HG03565 (cell line): ENCODE data around the gene KCTD13.
"Not testable (repeated sequence)": the region's sequence is repeated elsewhere in the genome, so short reads cannot be mapped to it uniquely, and the experiment has no call there.

Experiments
- ATAC-seq: cut with Tn5 transposase; IDR thresholded peaks from one replicate; pipeline ENCODE4 v1.9.1; 2021; ENCODE audit warnings: mild to moderate bottlenecking, moderate library complexity; ENCODE audit not compliant: unreplicated experiment

KCTD13 gene

DNA sequence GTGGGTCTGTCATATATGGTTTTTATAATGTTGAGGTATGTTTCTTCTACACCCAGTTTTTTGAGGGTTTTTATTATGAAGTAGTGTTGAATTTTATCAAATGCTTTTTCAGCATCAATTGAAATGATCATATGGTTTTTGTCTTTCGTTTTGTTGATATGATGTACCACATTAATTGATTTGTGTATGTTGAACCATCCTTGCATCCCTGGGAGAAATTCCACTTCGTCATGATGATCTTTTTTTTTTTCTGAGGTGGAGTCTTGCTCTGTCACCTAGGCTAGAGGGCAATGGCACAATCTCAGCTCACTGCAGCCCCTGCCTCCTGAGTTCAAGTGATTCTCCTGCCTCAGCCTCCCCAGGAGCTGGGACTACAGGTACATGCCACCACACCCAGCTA, 21.9 kb upstream of the KCTD13 start:
- ATAC-seq: no peak

DNA sequence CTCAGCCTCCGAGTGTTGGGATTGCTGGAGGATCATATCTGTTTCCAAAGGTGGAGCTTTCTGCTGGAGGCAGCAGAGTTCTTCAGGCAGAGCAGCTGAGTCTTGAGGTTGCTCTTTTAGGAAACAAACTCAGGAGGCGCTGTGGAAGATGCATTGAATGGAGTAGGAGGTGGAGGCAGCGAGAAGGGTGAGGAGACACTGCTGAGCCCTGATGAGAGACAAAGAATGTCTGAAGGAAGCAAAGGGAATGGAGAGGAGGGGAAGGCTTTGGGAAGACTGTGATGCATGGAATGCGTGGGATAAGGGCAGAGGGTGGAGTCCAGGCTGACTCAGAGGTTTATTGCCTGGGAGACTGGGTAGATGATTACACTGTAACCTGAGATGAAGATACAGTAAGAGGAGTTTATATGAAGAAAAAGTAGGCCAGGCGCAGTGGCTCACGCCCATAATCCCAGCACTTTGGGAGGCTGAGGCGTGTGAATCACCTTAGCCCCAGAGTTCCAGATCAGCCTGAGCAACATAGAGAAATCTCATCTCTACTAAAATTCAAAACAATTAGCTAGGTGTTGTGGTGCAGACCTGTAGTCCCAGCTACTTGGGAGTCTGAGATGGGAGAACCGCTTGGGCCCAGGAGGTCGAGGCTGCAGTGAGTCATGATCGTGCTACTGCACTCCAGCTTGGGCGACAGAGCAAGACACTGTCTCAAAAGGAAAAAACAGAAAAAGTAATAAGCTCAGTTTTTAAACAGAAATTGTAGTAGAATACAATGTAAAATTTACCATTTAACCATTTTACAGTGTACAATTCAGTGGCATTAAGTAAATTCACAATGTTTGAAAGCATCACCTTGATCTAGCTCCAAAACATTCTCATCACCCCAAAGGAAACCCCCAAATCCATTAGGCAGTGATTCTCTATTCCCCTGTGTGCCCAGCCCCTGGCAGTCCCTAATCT, 18.1 kb upstream of the KCTD13 start:
- ATAC-seq: no peak

DNA sequence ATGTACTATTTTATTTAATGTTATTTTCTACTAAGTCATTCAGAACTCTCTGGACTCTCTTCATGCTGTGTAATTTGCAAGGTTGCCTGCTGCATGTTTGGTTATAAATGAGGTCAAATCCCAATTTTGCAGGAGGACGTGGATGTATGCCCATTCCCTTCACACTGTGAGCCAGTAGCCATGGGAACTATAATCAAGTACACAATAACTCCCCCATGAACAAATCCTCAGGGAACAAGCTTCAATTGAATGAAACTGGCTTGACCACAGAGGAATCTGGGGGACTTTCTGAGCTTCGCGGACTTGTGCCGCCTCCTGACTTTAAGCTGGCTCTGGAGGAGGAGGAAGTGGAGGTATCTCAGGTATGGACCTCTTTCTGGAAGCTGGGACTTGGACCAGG, 14.6 kb upstream of the KCTD13 start:
- ATAC-seq: no peak

DNA sequence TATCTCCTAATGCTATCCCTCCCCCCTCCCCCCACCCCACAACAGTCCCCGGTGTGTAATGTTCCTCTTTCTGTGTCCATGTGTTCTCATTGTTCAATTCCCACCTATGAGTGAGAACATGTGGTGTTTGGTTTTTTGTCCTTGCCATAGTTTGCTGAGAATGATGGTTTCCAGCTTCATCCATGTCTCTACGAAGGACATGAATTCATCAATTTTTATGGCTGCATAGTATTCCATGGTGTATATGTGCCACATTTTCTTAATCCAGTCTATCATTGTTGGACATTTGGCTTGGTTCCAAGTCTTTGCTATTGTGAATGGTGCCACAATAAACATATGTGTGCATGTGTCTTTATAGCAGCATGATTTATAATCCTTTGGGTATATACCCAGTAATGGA, 5.7 kb upstream of the KCTD13 start:
- ATAC-seq: not testable (repeated sequence)

DNA sequence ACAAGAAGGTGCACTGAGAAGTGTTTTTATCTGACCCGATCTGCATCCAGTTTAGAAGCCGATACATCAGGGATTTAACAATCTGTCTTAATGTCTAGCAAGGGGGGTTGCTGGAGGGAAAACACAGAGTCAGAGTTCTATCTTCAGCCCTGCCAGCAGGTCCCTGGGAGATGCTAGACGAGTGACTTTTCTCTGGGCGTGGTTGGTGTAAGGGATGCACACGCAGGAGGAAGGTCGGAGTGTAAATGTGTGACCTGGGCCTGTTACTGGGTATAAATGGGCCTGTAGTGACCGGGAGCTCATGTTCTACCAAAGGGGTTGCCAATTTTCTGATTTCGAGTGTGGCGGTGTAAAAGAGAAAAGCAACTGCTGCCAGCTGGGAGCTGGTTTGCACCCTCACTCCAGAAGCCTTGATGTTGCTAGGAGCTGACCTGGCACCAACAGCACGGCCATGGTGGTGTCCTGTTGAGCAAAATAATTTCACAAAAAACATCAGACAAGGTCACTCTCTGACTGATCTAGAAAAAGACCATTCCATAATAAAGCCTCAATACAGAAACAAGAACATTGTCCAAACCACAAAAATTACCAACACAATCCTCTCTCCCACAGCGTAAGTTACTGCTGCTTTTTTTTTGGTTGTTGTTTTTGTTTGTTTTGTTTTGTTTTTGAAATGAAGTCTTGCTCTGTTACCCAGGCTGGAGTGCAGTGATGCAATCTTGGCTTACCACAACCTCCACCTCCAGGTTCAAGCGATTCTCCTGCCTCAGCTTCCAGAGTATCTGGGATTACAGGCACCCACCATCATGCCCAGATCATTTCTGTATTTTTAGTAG, 1.3 kb upstream of the KCTD13 start:
- ATAC-seq: no peak

DNA sequence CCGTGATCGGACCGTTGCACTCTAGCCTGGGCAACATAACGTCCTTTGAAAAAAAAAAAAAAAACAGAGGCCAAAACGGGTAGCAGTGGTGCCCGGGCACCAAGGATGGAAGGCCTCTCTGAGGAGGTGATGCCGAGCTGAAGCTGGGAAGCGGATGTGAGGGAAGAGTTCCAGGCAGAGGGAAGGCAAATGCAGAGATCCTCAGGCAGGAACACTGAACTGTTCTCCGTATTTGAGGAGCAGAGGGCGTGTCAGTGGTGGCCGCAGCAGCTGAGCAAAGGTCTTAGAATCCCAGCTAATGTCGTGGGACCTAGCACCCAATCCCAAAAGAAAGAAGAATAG, 656 bp upstream of the KCTD13 start:
- no peak for ATAC-seq

DNA sequence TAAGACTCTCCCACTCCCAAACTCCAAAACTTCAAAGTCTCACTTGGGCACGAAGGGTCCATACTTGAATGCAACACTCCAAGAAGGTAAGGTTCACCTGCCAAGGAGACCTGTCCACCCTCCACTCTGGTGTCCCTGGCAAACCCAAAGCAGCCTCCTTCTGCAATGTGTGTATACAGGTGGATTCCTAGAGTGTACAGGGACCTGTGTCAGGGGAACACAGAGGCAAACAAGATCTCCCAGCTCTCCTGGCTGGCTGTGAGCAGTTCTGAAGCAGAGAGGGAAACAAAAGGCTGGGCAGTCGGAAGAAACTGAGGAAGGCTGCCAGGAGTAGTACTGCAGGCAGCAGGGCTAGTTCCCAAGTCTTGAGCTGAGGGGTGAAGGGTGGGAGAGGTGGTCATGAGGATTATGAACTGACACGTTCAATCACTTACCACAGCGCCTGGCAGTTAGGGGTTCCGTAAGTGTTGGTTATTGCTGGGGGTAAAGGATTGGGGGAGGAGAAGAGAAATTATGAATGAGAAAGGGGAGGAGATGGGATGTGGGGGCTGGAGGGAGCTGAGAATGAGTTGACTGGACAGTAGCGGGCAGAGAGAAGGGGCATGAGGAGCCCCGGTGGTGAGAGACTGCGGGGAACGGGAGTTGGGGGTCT, 795 bp downstream of the KCTD13 start:
- ATAC-seq: no peak

DNA sequence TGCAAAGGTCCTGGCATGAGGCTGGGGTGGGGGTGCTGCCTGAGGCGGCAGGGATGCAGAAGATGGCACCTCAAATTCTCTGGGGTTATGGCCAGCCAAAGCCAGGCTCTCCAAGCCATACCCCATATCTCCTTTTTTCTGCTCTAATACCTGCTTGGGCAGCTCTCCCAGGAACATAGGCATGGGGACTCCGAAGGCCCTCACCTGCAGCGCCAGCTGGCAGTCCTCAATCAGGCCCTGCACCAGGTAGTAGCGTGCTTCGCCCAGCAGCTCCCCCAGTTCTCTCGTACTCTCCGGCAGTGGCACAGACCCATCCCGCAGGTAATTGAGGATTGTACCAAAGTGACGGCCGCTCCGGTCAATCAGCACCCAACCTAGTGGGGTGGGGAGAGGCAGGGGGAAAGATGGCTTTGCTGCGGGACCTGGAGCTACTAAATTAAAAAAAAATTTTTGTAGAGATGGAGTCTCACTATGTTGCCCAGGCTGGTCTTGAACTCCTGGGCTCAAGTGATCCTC, 3.0 kb downstream of the KCTD13 start:
- no peak for ATAC-seq

DNA sequence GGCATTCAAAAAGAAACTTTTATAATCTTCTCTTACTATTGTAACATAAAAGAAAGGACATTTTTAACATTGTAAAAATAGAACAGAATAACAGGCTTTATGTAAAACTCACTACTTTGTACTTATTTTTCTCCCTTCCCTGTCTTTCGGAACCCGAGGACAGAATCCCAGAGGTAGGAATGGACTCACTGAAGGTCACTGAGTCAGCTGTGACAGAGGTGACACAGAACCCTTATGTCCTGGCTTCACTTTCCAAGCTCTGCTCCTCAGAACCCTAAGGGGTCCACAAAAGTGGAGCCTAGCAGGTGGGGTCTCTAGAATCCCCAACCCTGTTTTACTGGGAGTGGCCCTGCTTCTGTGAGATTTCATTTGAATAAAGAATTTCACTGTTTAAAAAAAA, 3.7 kb downstream of the KCTD13 start:
- ATAC-seq: no peak

DNA sequence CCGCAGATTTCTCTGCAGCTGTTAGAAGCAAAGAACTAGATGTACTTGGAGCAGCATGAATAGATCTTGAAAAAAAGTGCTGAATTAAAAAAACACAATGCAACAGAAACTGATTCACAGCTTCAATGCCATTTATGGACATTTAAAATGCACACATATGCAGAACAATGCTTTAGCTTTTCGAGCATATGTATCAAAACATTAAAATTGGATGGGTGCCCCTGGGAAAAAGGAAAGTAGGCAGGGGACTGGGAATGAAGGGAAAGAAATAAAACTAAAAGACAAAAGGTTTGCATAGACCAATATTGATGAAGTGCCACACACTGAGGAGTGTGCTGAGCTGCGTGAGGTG, 5.0 kb downstream of the KCTD13 start:
- ATAC-seq: no peak

DNA sequence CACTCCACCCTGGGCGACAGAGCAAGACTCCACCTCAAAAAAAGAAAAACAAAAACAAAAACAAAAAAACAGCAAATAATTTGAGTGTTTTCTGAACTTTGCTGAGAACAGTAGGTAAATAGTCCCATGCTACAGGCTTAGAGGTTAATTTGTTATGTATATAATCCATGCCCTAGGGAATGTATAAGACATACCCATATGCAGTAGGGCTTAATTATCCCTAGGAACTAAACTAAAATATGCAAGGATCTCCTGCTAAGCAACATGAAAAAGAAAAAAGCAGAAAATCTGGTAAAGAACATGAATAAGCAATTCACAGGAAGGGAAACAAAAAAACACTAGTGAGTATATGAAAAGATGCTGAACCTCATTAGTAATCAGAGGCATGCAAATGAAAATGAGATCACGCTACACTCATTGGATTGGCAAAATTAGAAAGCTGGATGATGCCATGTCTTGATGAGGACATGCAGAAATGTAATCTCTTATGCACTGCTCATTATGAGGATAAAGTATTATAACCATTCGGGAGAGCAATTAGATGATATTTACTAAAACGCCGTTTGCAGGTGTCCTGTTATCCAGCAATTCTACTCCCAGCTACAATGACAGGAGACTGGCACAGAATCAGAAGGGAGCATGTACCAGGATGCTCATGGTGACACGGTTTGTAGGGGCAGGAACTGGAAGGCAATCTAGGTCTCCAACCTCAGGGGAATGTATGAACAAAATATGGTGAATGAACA, 5.6 kb downstream of the KCTD13 start:
- ATAC-seq: no peak

DNA sequence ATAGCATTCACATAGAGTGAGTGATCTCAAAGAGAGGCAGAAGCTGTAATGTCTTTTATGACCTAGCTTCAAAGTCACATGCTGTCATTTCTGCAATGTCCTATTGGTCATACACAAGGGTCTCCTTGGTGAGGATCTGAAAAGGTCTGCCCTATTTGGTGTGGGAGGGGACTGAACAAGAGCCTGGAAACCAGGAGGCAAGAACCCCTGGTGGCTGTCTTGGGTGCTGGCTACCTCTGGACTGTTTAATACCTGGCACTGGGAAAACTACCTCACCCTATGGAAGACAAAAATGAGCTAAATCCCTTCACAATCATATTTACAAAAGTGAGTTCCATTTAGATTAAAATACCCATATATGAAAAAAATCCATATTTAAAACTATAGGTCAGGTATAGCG, 9.0 kb downstream of the KCTD13 start:
- no peak for ATAC-seq

DNA sequence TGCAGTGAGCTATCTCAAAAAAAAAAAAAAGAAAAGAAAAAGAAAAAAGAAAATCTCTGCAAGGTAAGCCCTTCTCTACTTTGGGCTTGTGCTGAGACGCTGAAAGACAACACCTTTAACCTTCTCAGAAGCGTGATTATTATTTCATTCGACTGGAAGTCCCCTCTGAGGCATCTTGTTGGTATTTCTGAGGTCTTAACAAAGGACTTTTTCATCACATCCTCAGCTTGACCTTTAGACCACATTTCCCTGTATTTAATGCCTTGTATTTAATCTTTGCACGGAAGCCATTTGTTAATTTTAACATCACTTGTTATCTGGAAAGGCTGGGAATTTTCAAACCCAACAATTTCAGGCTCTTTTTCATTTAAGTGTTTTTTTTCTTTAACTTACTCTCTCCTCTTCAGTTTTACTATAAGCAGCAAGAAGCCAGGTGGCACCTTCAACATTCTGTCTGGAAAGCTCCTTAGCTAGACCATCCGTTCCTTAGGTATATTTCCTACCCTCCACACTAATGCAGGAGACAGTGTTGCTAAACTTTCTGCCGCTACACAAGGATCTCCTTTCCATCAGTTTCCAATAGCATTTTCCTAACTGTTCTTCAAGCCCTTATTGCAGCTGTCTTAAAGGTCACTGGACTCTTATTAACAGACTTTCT, 10.3 kb downstream of the KCTD13 start:
- no peak for ATAC-seq

DNA sequence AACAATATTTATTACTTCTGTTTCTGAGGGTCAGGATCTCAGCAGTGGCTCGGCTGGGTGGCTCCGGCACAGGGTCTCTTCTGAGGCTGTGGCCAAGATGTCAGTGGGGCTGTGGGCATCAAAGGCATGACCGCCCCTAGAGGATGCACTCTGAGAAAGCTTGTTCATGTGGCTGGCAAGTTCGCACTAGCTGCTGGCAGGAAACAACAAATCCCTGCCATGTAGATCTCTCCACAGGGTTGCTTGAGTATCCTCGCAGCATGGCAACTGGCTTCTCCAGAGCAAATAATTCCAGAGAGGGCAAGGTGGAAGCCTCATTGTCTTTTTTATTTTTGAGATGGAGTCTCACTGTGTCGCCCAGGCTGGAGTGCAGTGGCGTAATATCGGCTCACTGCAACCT, 12.5 kb downstream of the KCTD13 start:
- no peak for ATAC-seq

DNA sequence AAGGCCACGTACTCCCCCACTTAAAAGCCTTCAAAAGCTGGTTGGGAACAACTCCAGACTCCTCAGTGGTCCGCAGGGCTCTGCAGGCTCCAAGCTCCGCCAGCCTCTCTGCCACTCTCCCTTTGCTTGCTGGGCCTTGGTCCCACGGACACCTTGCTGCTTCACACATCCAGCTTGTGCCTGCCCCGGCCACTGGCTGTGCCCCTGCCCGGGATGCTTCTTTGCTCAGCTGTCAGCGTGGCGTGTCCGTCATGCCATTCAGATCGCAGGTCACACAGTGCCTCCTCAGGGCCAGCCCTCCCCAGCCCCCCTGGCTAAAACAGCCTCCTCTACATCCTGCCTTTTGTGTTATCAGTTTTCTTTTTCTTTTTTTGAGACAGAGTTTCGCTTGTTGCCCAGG, 13.9 kb downstream of the KCTD13 start:
- ATAC-seq: no peak

DNA sequence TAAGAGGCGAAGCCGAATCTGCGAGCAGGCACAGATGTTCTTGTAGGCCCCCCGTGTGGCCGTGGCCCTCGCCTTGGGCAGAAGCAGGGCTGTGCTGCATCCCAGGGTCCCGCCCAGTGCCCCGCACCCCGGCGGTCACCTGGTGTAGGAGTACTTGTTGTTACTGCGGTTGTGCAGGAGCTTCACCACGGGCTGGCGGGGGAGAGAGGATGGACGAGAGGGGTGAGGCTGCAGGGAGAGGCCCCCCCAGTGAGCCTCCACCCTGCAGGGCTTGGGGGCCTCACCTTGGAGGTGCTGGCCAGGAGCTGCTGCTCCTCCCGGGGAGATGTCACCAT, 14.4 kb downstream of the KCTD13 start:
- ATAC-seq: no peak

DNA sequence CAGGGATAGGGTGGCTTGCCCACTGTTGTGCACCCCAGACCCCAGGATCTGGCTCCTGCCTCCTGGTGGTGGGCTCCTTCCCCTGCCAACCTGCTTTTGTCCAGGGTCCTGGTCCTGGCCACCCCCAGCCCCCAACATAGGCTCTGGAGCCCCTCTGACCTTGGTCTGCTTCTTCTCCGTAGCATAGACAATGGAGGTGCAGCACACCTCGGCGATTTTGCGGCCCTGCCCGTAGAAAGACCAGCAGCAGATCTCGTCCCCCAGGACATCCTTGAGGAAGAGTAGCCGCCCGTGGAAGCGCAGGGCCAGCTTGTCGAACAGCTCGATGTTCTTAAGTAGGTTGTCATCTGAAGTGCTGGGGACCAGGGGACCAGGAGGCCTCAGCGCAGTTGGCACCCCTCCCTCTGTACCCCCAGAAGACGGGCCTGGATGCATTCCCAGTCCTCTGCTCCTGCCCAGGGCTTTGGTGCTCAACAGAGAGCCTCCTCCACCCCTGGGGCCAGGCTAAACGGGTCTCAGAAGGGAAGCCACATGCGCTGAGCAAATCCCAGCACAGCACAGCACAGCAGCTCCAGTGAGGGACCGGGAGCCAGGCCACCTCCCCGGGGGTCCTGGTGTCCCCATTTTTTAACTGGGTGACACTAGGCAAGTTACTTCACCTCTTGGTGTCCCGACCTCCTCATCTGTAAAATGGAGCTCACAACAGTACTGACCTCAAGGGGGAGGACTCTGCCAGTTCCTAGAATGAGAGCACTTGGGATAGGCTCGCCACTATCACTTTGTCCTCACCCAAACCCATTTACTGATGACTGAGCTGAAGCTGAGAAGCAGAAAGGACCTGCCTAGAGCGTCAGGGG, 15.0 kb downstream of the KCTD13 start:
- no peak for ATAC-seq

DNA sequence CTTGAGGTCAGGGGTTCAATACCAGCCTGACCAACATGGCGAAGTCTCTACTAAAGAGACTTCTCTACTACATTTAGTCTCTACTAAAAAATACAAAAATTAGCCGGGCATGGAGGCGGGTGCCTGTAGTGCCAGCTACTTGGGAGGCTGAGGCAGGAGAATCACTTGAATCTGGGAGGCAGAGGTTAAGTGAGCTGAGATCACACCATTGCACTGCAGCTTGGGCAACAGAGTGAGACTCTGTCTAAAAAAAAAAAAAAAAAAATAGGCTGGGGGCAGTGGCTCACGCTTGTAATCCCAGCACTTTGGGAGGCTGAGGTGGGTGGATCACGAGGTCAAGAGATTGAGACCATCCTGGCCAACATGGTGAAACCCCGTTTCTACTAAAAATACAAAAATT, 16.2 kb downstream of the KCTD13 start:
- not testable (repeated sequence) for ATAC-seq

DNA sequence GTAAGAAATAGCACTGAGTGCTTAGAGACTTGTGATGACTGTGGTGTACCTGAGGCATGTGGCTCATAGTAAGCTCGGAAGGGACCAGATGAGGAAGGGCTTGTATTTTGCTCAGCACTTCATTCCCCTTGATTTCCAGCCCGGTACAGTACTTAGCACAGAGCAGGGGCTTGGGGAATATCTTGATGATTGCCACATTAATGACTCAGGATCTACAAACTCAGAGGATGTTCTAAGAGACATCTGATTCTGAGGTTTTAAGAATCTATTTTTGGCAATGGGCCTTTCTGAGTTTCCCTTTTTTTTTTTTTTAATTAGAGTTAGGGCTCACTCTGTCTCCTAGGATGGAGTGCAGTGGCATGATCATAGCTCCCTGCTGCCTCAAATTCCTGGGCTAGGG, 16.6 kb downstream of the KCTD13 start:
- ATAC-seq: no peak
